G401.6 (cell line): ENCODE data around the gene IFT88.

Source experiments
- FAIRE-seq: peaks from 2 replicates; lab custom pipeline; 2012; peaks lifted over from hg19 to GRCh38; lab: Jason Lieb, UNC

The IFT88 gene

DNA sequence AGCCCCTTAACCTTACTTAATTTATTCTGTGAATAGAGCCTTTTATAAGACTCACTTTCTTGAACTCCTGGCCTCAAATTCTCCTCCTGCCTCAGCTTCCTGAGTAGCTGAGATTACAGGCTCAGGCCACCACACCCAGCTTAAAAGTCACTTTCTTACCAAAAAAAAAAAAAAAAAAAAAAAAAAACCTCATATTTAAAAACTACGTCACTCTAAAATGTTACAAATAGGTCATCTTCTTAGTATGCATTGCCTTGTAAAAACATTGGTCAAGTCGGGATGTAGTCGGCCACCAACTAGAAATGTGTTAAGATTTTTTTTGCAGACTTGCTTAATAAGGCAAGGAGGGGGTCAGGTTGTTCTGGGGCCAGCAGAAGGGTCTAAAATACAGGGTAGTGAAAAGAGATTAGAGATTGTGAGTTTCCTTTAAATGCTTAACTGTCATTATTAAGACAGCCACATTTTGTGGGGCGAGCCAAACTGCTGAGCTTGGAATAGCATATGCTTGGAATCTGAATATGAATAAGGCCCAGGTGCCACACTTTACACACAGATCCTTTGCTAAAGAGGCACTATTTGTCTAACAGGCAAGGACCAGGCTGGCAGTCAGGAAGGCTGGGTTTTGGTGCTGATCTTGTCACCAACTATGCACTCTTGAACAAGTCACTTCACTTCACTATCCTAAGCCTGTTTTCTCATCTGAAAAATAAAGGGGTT, 120.1 kb downstream of the IFT88 start:
- FAIRE-seq: no peak

DNA sequence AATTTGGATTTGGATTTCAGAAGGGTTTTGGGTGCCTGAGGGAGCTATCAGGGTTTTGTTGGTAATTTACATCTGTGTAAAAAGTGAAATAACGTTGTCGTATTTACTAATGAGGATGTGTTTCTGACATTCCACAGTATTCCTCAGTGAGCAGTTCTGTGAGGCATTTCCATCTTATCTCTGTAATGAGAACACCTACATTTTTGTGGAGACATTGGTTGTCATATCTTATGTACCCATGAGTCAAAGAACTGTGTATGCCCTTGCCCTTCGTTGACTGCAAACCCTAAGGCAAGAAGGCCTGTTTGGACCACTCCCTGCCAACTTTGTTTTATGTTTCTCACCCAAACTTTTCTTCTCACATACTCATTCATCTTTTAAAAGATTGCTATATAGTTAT, 122.3 kb downstream of the IFT88 start:
- no peak for FAIRE-seq

DNA sequence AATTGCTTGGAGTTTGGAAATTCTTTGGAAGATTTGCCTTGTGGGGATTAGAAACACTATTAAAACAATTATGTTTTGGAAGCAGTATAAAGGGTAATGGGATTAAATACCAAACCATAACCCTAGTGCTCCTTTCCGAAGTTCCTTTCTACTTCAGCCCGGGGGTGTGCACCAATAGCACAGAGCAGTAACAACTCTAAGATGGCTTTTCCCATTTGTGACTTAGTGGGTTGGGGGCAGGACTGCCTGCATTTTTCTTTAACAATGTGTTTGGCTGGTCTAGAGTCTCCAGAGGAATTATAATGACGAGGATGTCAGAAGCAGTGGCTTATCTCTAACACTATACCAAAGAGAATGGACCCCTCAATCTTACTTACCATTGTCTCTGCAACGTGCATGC, 124.7 kb downstream of the IFT88 start:
- no peak for FAIRE-seq

DNA sequence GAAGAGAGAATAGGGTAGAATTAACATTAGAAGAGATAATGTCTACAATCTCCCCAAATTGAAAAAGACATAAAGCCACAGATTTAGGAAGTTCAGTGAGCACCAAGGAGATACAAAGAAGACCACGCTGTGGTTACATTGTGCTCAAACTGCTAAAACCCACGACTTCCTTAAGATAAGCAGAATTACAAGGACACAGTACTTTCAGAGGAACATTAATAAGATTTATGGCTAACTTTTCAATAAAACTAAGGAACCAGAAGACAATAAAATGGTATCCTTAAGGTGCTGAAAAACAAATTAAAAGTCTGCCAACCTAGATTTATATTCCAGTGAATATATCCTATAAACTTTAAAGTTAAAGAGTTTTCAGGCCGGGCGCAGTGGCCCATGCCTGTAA, 129.1 kb downstream of the IFT88 start:
- FAIRE-seq: no peak

DNA sequence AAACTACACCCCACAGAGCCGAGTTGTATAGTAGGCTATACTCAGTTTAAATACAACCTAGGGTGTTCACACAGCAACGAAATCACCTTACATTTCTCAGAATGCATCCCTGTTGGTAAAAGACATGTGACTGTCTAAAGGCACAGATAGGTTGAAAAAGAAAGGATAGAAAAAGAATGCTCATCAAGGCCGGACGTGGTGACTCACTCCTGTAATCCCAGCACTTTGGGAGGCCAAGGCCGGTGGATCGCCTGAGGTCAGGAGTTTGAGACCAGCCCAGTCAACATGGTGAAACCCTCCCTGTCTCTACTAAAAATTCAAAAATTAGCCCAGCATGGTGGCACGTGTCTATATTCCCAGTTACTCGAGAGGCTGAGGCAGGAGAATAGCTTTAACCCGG, 132.8 kb downstream of the IFT88 start:
- no peak for FAIRE-seq

DNA sequence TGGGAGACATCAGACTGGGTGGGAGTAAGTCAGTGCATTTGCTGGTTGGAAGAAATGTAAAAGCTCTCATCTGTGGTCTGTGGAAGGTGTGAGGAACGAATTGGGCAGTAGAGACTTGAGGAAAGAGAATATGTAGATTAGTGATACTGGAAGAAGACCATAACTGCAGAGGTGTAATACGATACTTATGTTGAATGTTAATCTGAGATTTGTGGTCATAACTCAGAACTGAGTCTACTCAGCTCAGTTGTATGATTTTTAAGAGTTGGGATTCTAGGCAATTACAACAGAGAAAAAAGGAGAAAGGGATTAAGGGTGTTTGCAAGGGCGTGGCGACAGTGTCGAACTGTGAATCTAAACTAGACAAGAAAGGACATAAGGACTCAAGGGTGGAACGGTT, 133.3 kb downstream of the IFT88 start:
- no peak for FAIRE-seq

DNA sequence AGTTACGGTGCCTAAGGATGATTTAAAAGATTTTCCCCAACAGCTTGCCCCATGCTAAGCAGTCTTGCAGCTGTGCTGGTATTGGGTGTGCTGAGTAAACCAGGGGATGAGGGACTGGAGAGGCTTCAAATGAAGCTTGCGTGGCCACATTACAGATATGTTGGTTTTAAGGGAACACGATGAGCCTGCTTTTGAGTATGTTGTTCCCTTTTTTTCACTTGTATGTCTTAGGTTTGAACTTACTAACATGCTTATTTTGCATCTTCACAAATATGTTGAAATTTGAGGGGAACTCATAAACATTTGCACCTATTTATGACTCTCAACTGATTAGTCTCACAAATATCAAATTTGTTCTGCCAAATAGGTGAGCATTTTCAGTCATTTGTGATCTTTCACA, 134.5 kb downstream of the IFT88 start:
- no peak for FAIRE-seq

DNA sequence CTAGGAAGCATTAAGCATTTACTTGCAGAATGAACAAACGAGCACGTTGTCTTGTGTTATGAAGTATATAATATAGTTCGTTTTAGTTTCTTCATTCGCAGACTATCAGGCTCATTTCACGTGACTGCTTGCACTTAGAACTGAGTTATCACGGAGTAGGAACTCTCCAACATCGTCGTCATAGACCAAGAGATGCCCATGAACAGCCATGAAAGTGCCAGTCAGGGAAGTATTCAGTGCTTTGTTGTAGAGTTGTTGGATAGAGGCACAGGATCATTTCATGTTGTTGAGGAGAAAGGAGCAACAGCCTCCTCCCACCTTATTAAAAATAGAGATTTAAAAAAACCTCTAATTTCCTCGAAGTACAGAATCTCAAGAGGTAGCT, 135.6 kb downstream of the IFT88 start:
- no peak for FAIRE-seq

DNA sequence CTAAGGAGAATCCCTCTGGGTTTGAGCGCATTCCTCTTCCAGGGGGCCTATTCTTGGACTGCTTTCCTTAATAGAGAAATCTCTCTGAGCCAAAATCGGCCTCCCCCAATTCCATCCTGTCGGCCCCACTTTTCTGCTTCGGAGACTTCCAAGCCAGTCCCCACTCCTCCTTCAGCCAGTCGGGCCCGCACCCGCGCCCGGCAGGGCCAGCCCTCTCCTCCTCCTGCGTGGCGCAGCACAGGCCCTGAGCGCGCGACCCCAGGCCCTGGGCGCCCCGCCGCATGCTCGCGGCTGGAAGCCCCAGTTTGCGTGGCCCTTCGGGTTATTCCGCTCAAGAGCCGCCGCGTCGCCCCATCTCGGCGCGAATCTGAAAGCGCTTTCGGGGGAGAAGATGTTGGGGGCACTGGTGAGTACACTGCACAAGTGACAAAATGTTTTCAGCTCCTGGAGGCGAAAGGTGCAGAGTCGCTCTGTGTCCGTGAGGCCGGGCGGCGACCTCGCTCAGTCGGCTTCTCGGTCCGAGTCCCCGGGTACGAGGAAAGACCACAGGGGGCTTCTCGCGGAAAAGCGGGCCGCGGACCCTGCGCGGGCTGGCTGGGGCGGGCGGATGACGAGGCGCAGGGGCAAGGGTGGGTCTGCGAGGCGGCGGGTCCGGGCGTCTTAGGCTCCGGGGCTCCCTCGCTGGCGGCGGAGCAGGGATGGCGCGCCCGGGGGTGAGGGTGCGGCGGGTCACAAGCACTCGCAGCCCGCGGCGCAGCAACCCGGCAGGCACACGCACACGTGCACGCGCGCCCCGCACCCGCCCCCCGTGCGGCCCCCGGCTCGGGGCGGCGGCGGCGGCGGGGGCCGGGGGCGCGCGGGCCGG, 136.2 kb downstream of the IFT88 start, which contains the start of gene IL17D:
IL17D (plus strand) TSS at position 785 of the 865 bp plus-strand sequence. CDS start 303 bp downstream, outside the sequence.
- no peak for FAIRE-seq

DNA sequence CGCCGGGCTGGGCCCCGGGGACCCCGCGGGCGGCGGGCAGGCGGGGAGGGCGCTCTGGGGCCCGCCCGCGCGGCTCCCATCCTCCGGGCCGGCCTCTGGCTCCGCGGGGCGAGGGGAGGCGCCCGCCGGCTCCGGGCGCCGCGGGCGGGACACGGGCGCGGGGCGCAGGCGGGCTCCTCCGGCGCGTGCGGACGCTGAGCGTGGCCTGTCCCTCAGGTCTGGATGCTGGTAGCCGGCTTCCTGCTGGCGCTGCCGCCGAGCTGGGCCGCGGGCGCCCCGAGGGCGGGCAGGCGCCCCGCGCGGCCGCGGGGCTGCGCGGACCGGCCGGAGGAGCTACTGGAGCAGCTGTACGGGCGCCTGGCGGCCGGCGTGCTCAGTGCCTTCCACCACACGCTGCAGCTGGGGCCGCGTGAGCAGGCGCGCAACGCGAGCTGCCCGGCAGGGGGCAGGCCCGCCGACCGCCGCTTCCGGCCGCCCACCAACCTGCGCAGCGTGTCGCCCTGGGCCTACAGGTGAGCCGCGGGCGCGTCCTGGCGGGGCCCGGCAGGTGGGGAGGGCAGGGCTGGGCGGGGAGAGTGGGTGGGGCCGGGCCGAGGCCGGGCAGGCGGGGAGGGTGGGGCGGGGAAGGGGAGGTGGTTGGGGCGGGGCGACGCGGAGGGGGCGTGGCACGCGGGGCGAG, 137.0 kb downstream of the IFT88 start:
- FAIRE-seq: no peak

DNA sequence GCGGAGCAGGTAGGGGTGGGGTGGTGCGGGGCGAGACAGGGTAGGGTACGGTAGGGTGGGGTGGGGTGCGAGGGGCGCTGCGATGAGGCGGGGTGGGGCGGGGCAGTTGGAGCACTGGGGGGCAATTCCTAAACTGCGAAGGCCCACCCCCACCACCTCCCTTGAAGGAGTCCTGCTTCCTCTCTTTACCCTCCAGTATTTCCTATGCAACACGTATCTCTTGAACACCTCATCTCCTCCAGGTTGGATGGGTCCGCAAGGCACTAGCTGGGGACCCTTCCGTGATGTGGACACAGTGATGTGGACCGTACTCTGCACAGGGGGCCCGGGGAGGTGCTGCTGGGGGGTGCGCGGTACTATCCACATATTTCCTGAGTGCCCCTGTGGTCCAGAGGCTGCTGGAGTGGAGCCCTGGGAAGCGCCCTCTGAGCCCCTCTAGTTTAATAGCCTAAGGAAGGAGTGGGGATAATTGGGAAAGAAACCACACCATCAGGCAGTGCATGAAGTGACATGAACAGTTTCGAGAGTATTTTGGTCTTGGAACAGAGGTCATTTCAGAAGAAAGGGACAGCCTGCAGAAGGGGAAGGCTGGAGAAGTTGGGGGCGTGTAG, 137.6 kb downstream of the IFT88 start:
- FAIRE-seq: no peak

DNA sequence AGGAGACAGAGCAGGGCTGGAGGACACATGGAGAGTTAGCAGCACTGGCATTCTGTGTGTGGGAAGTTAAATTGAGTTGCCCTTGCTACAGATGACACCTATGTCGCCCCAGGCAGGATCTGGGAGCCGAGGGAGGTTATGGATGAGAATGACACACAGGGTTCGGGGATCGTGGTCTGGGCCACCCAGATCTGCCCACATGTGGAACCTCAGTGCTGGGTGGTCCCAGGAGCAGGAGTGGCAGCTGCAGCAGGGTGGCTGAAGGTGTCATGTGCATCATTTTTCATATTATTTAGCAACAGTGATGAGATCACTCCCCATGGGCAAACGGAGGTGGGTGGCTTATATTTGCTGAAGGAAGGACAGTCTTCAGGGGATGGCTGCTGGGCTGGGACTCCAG, 139.7 kb downstream of the IFT88 start:
- no peak for FAIRE-seq

DNA sequence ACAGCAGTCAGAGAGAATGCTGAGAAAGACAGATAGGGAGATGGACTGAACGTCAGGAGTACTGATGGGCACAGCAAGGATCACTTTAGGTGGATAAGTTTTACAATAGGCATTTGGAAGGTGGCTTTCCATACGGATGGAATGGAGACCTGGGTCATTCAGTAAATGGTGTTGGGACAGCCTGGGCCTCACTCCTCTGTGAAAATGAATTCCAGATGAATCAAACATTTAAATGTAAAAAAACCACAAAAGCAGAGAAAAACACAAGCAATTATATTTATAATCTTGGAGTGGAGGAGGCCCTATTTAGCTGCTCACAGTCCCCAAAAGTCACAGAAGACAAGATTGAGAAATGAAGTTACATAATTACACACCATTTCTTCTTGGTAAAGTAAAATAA, 141.3 kb downstream of the IFT88 start:
- no peak for FAIRE-seq

DNA sequence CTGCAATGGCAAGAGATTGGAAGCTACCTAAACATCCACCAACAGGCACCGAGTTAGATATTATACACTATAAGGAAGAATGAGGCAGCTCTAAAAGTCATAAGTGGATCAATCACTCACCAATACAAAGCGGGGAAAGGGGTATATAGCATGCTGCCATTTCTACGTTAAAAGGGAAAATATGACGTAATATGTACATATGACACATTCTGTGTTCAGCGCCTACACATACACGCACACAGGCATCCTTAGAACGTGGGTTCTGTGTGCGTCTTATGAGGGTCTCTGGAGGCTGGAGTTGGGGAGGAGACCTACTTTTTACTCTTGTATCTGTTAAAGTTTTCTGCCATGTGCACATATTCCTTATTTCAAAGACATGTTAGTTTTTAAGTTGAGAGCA, 142.4 kb downstream of the IFT88 start:
- no peak for FAIRE-seq

DNA sequence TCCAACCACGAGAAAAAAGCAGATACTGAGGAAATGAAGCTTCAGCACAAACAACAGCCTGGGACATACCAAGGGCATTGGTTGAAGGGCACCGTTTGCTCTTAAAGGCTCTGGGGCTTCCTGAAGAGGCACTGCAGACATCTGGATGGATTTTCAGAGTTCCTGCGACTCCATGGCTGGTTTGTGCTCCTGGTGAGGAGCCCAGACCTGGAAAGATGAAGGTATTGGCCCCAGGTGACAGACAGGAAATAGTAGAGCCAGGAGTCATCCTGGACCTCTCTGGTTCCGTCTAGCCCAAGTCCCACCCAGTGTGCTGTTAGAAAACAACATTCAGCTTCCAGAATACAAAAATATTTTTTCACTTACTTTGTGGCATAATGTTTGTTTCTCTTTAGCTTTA, 142.8 kb downstream of the IFT88 start:
- no peak for FAIRE-seq

DNA sequence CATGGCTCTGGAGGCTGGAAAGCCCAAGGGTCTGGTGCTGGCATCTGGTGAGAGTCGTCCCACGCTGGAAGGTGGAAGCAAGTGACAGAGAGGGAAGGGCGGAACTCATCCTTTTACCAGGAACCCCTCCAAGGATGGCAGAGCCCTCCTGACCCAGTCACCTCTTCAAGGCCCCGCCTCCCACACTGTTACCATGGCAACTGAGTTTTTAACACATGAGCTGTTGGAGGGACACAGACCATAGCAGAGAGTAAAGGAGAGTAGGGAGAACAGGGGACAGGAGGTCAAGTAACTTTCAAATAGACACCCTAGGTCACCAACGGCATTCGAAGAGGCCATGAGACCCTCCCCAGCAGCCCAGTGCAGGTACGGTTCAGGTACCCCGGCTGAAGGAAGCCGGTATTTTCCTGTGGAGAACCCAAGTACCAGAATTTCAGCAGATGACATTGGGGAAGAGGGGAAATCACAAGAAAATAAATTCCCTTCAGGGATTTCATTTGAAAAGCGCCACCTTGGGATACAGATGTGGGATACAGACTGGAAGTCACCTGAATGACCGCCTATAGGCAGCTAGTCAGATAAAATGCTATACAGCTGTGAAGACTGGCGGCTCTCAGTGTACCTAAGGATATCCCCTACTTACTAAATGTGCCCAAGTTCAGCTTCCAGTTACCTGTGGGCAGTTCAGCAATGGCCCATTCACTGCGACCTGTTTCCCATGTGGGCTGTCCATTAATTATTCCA, 144.5 kb downstream of the IFT88 start:
- peak; percentile 42 for FAIRE-seq

DNA sequence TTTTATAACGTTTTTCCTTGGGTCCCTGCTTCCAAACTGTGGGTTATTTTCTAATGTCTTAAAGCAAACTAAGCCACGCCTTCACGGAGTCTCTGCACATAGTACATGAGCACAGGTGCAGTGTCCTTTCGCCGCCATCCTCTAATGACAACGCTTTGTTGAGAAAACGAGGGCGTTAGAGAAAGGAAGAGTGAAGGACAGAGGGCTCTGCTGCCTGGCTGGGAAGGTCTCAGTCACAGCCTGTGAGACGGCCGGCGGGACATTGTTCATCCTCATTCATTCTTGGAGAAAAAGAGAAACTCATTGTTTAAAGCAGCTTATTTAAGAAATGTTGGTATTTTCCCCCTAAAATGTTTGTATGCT, 146.0 kb downstream of the IFT88 start:
- no peak for FAIRE-seq

DNA sequence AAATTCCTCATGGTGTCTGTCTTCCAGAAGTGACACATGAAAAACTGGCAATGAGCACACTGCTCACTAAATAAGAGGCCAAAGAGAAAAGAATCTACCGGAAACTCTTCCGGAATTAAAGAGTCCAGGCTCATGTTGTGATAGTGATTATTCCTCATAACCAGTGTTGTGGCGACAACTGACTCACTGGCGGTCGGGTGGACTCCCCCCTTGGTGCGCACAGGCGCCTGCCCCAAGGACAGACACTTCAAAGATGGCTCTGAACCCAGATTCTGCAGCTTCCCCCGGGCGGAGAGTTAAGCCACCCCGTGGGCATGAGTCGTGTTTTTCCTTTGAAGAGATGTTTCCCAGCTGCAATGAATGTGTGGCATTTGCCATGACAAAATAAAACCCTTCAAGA, 146.8 kb downstream of the IFT88 start:
- FAIRE-seq: no peak

DNA sequence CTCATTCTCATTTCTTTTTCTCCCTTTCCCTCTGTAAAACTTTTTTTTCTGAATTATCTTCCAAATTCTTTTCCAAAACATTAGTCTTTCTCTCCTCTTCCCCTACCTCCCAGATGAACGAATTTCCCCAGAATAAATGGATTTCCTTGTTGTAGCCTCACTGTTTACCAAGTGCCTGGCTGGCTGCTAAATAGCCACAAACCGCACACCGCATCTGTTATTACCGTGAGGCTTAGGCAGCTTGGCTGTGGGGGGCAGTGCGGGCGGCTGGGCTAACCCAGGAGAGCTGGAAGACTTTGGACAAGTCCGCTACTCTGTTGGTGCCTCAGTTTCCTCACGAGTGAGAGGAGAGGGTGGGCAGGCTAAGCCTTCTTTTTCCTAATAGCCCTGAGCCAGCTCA, 147.2 kb downstream of the IFT88 start:
- FAIRE-seq: no peak

DNA sequence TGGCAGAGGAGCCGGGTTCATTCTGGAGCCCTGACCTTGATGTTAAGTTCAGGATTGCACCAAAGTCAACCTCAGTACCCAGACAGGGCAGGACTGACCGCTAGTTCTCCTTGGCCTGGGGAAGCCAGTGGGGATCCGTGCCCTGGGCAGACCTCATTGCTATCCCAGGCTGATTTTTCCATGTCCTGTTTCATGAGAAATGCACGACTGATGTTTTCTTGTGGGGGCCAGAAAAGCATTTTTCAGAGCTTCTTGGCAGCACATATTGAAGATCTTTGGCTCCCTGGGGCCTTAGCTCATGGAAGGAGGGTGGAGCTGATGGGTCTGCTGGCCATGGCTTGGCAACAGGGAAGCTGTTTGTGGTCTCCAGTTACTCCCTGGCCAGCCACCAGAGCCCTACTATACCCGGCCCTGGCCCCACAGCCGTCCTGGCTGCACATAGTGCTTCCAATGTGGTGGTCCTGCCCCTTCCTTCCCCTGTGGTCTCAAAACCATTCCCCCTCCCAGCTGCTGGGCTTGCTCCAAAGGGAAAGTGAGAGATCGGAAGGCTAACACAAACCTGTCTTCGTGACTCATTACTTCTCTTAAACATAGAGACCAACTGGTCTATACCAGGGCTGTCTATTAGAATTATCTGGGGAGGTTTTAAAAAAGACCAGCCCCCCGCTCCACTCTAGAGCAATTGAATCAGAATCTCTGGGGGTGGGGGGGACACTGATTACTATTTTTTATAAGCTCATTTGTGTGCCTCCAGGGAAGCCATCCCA, 147.8 kb downstream of the IFT88 start:
- no peak for FAIRE-seq

DNA sequence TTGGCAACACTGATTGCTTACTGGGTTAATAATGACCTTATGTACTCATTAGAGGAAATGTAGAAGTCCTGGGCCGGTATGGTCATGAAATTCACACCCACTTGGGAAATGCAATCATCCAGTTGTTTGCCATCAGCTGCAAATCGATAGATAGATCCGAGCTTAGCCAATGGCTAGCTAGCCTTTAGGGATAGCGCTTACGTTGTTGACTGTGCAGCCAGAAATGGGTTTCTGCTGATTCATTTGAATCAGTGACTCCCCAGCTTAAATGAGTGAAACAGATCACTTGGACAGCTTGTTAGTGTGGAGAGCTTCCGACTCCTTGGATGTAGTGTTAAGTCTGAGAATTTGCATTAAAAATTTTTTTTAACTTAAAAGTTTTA, 148.4 kb downstream of the IFT88 start:
- no peak for FAIRE-seq
